Neural cell (in vitro differentiated cells): ENCODE measurements around the gene RRP1. TPM values are rescaled to one million over a fixed set of nuclear protein-coding genes. Genes with fewer than 3 reads are reported as not detected.

Experiments
- H2AFZ ChIP-seq: fragments of 200-600, 300-800 bp; sonication (generic), shearing (Covaris generic); 2 replicates; pipeline ENCODE4 v1.6.0; 2014; ENCODE audit warnings: low read depth, mild to moderate bottlenecking, antibody characterized with exemption, low read length, moderate library complexity
- H3F3A ChIP-seq: fragments of 200-600 bp; shearing (Covaris generic); 2 replicates; pipeline ENCODE4 v1.6.1; 2016; ENCODE audit warnings: mild to moderate bottlenecking, moderate library complexity, mixed read lengths, antibody characterized with exemption, low read length; ENCODE audit not compliant: insufficient read depth, poor library complexity, severe bottlenecking
- H3K27ac ChIP-seq: fragments of 200-600, 300-800 bp; sonication (generic), shearing (Covaris generic); 2 replicates; pipeline ENCODE4 v1.5.1; 2014; ENCODE audit warnings: mild to moderate bottlenecking, low read length, moderate library complexity
- H3K27me3 ChIP-seq: fragments of 300-800, 200-600 bp; sonication (generic), shearing (Covaris generic); 2 replicates; pipeline ENCODE4 v1.6.0; 2014; ENCODE audit warnings: mild to moderate bottlenecking, low read depth, low read length, moderate library complexity; ENCODE audit not compliant: insufficient read depth
- H3K36me3 ChIP-seq: fragments of 300-800, 200-600 bp; sonication (generic), shearing (Covaris generic); 2 replicates; pipeline ENCODE4 v1.5.1; 2014; ENCODE audit warnings: mild to moderate bottlenecking, antibody characterized with exemption, low read length, moderate library complexity; ENCODE audit not compliant: insufficient read depth
- H3K4me2 ChIP-seq: fragments of 300-800, 200-600 bp; sonication (generic), shearing (Covaris generic); 2 replicates; pipeline ENCODE4 v1.6.0; 2014; ENCODE audit warnings: mild to moderate bottlenecking, low read length
- H3K4me3 ChIP-seq: fragments of 300-800, 200-600 bp; sonication (generic), shearing (Covaris generic); 2 replicates; pipeline ENCODE4 v1.5.1; 2014; ENCODE audit warnings: mild to moderate bottlenecking, low read length, moderate library complexity
- H3K79me2 ChIP-seq: fragments of 200-600 bp; shearing (Covaris generic); replicated peaks from 2 replicates; pipeline ENCODE4 v1.6.0; 2014; ENCODE audit warnings: mild to moderate bottlenecking, low read length, moderate library complexity; ENCODE audit not compliant: insufficient read depth
- H3K9ac ChIP-seq: fragments of 300-800, 200-600 bp; sonication (generic), shearing (Covaris generic); 2 replicates; pipeline ENCODE4 v1.6.1; 2016; ENCODE audit warnings: mild to moderate bottlenecking, low read length, mixed read lengths
- H3K9me2 ChIP-seq: fragments of 200-600 bp; shearing (Covaris generic); 2 replicates; pipeline ENCODE4 v1.6.1; 2016; ENCODE audit warnings: mild to moderate bottlenecking, low read length, mixed read lengths; ENCODE audit not compliant: insufficient read depth
- H3K9me3 ChIP-seq: fragments of 200-600, 300-800 bp; sonication (generic), shearing (Covaris generic); 2 replicates; pipeline ENCODE4 v1.6.1; 2016; ENCODE audit warnings: mild to moderate bottlenecking, mixed run types, low read length, moderate library complexity, mixed read lengths
- H4K20me1 ChIP-seq: fragments of 200-600 bp; shearing (Covaris generic); 2 replicates; pipeline ENCODE4 v1.6.1; 2016; ENCODE audit warnings: mild to moderate bottlenecking, mixed run types; ENCODE audit not compliant: insufficient read depth
- CTCF ChIP-seq: fragments of 450-650 bp; IDR thresholded peaks from 2 replicates; pipeline ENCODE4 v1.5.1; 2014; ENCODE audit warnings: antibody characterized with exemption, mild to moderate bottlenecking, moderate library complexity; ENCODE audit not compliant: poor library complexity, severe bottlenecking
- EP300 ChIP-seq: fragments of 450-650 bp; conservative IDR thresholded peaks from 2 replicates; pipeline ENCODE4 v1.6.1; 2014; ENCODE audit warnings: antibody characterized with exemption, mild to moderate bottlenecking, moderate library complexity; ENCODE audit not compliant: poor library complexity, severe bottlenecking
- EZH2 ChIP-seq: fragments of 200-600, 300-800 bp; shearing (Covaris generic), sonication (generic); IDR thresholded peaks from 2 replicates; pipeline ENCODE4 v1.6.1; 2014; ENCODE audit warnings: antibody characterized with exemption, low read length, borderline replicate concordance, mild to moderate bottlenecking; ENCODE audit not compliant: insufficient read depth, poor library complexity, severe bottlenecking
- MXI1 ChIP-seq: fragments of 450-650 bp; conservative IDR thresholded peaks from 2 replicates; pipeline ENCODE4 v1.6.1; 2014; ENCODE audit warnings: antibody characterized with exemption, mild to moderate bottlenecking; ENCODE audit not compliant: poor library complexity, severe bottlenecking
- POLR2AphosphoS5 ChIP-seq: IDR thresholded peaks from 2 replicates; pipeline ENCODE4 v1.6.1; 2012
- RAD21 ChIP-seq: fragments of 450-650 bp; conservative IDR thresholded peaks from 2 replicates; pipeline ENCODE4 v1.6.1; 2014; ENCODE audit warnings: antibody characterized with exemption, mild to moderate bottlenecking, moderate library complexity
- REST ChIP-seq: IDR thresholded peaks from 2 replicates; pipeline ENCODE4 v1.6.1; 2012; ENCODE audit warnings: borderline replicate concordance
- SMC3 ChIP-seq: fragments of 450-650 bp; conservative IDR thresholded peaks from 2 replicates; pipeline ENCODE4 v1.6.1; 2014; ENCODE audit warnings: antibody characterized with exemption, mild to moderate bottlenecking, moderate library complexity; ENCODE audit not compliant: poor library complexity
- TAF1 ChIP-seq: IDR thresholded peaks from 2 replicates; pipeline ENCODE4 v1.6.1; 2012; ENCODE audit warnings: low read depth
- polyA plus RNA-seq: library from polyadenylated mRNA; depleted of rRNA; stranded (reverse); fragments of >200 nt; gene quantifications from 2 replicates; pipeline ENCODE4 v1.2.3, GENCODE V29; 2014

RRP1 gene
- polyA plus RNA-seq, 1 donor from 2014 or later = 35.8 TPM

- H3K4me3 ChIP-seq = no peak overlapping the region
- no peaks in the 10 kb centered on the region for H3F3A ChIP-seq
- H3K36me3 ChIP-seq = no peaks in the 10 kb centered on the region
- no peaks in the 10 kb centered on the region for H3K79me2 ChIP-seq
- no peak overlapping the region for H3K27ac ChIP-seq
- TF ChIP-seq CTCF = no peak
- TF ChIP-seq MXI1 = no peak
- TF ChIP-seq SMC3 = no peak
- TF ChIP-seq EP300 = no peak
- TF ChIP-seq EZH2 = no peak
- no peak for TF ChIP-seq TAF1
- no peak for TF ChIP-seq REST
- no peak for TF ChIP-seq POLR2AphosphoS5
- no peak for TF ChIP-seq RAD21
- no peak overlapping the region for H3K9ac ChIP-seq
- no peaks in the 10 kb centered on the region for H3K9me3 ChIP-seq
- H2AFZ ChIP-seq = no peak overlapping the region
- no peaks in the 10 kb centered on the region for H4K20me1 ChIP-seq
- H3K9me2 ChIP-seq = no peaks in the 10 kb centered on the region
- H3K4me2 ChIP-seq = no peak overlapping the region
- no peaks in the 10 kb centered on the region for H3K27me3 ChIP-seq
Measured at GRCh38 chr21:43826623-43826974, 37.2 kb downstream of the RRP1 start.

GRCh38 chr21:43827015-43827611 lies 37.7 kb downstream of the RRP1 start:
- H3F3A ChIP-seq = no peaks in the 10 kb centered on the region
- no peaks in the 10 kb centered on the region for H3K27me3 ChIP-seq
- no peak overlapping the region for H3K4me3 ChIP-seq
- H3K9me3 ChIP-seq = no peaks in the 10 kb centered on the region
- no peaks in the 10 kb centered on the region for H3K36me3 ChIP-seq
- H3K4me2 ChIP-seq = no peak overlapping the region
- H3K9ac ChIP-seq = no peak overlapping the region
- H2AFZ ChIP-seq = no peak overlapping the region
- TF ChIP-seq REST (no peak), TAF1 (no peak), EZH2 (no peak)
- H3K9me2 ChIP-seq = no peaks in the 10 kb centered on the region
- H3K27ac ChIP-seq = no peak overlapping the region
- no peaks in the 10 kb centered on the region for H4K20me1 ChIP-seq
- H3K79me2 ChIP-seq = no peaks in the 10 kb centered on the region
